Mesenchymal stem cell (in vitro differentiated cells and primary cell): Measurements from ENCODE around the gene RBFOX1.

Source experiments
- DNase-seq: peaks from one replicate; pipeline ENCODE4 v3.0.0-alpha.2; 2013
- H2AFZ ChIP-seq: one replicate; pipeline ENCODE4 v1.6.1; 2013; ENCODE audit warnings: low read depth, mild to moderate bottlenecking, control low read depth, inconsistent platforms, low read length, moderate library complexity
- H2AK5ac ChIP-seq: 2 replicates; pipeline ENCODE4 v1.6.1; 2013; ENCODE audit warnings: low read length, moderate library complexity, mild to moderate bottlenecking, inconsistent platforms; ENCODE audit not compliant: severe bottlenecking
- H2BK120ac ChIP-seq: one replicate; pipeline ENCODE4 v1.6.1; 2013; ENCODE audit warnings: low read depth, mild to moderate bottlenecking, inconsistent platforms, low read length, moderate library complexity
- H2BK12ac ChIP-seq, 2 experiments: one replicate each; pipeline ENCODE4 v1.6.1; 2013; ENCODE audit warnings: inconsistent platforms in 2 of 2, low read length in 2 of 2, mild to moderate bottlenecking in 2 of 2, moderate library complexity in 2 of 2, control low read depth in 1 of 2
- H2BK15ac ChIP-seq: one replicate; pipeline ENCODE4 v1.6.1; 2013; ENCODE audit warnings: mild to moderate bottlenecking, low read depth, inconsistent platforms; ENCODE audit not compliant: poor library complexity, severe bottlenecking
- H2BK5ac ChIP-seq: 2 replicates; pipeline ENCODE4 v1.6.1; 2013; ENCODE audit warnings: low read depth, mild to moderate bottlenecking, low read length, control low read depth, inconsistent platforms; ENCODE audit not compliant: poor library complexity, severe bottlenecking
- H3K14ac ChIP-seq, 2 experiments: one replicate each; pipeline ENCODE4 v1.6.1; 2013; ENCODE audit warnings: inconsistent platforms in 2 of 2, low read length in 2 of 2, control low read depth in 1 of 2, mild to moderate bottlenecking in 1 of 2, moderate library complexity in 1 of 2
- H3K18ac ChIP-seq, 2 experiments: one replicate each; pipeline ENCODE4 v1.6.1; 2013; ENCODE audit warnings: inconsistent platforms in 2 of 2, low read length in 2 of 2, control low read depth in 1 of 2, low read depth in 1 of 2, mild to moderate bottlenecking in 1 of 2
- H3K23ac ChIP-seq, 2 experiments: one replicate each; pipeline ENCODE4 v1.6.1; 2013; ENCODE audit warnings: inconsistent platforms in 2 of 2, low read length in 2 of 2, mild to moderate bottlenecking in 2 of 2, moderate library complexity in 2 of 2, control low read depth in 1 of 2
- H3K27ac ChIP-seq: 2 replicates; pipeline ENCODE4 v1.5.1; 2013; ENCODE audit warnings: mild to moderate bottlenecking, moderate library complexity, low read length, control low read depth, inconsistent platforms; ENCODE audit not compliant: poor library complexity, severe bottlenecking
- H3K27me3 ChIP-seq, 2 experiments: 2 replicates each; pipeline versions ENCODE4 v1.6.1 to v1.7.0; 2013; ENCODE audit warnings: low read length in 2 of 2, mild to moderate bottlenecking in 2 of 2, moderate library complexity in 2 of 2, control low read depth in 1 of 2, inconsistent platforms in 1 of 2; ENCODE audit not compliant: control insufficient read depth in 1 of 2, insufficient read depth in 1 of 2
- H3K36me3 ChIP-seq, 2 experiments: 2 replicates each; pipeline versions ENCODE4 v1.6.1 to v1.7.0; 2013; ENCODE audit warnings: low read length in 2 of 2, control low read depth in 1 of 2, inconsistent platforms in 1 of 2, low read depth in 1 of 2, mild to moderate bottlenecking in 1 of 2; ENCODE audit not compliant: insufficient read depth in 2 of 2, control insufficient read depth in 1 of 2
- H3K4ac ChIP-seq, 2 experiments: one replicate each; pipeline ENCODE4 v1.6.1; 2013; ENCODE audit warnings: inconsistent platforms in 2 of 2, low read length in 2 of 2, mild to moderate bottlenecking in 2 of 2, moderate library complexity in 2 of 2, control low read depth in 1 of 2, low read depth in 1 of 2
- H3K4me1 ChIP-seq: 2 replicates; pipeline ENCODE4 v1.6.1; 2013; ENCODE audit warnings: low read depth, low read length, control low read depth; ENCODE audit not compliant: control insufficient read depth, insufficient read depth
- H3K4me2 ChIP-seq: 2 replicates; pipeline ENCODE4 v1.6.1; 2013; ENCODE audit warnings: low read length, mild to moderate bottlenecking, inconsistent platforms; ENCODE audit not compliant: poor library complexity, severe bottlenecking
- H3K4me3 ChIP-seq, 2 experiments: 2 replicates each; pipeline versions ENCODE4 v1.5.1 to v1.7.0; 2013; ENCODE audit warnings: low read length in 2 of 2, mild to moderate bottlenecking in 2 of 2, control low read depth in 1 of 2, low read depth in 1 of 2; ENCODE audit not compliant: insufficient read depth in 1 of 2
- H3K79me1 ChIP-seq: replicated peaks from 2 replicates; pipeline ENCODE4 v1.6.1; 2013; ENCODE audit warnings: mild to moderate bottlenecking, control low read depth, low read length, inconsistent platforms; ENCODE audit not compliant: poor library complexity, severe bottlenecking
- H3K9ac ChIP-seq: 2 replicates; pipeline ENCODE4 v1.7.0; 2013; ENCODE audit warnings: mild to moderate bottlenecking, low read length, moderate library complexity
- H3K9me3 ChIP-seq: 2 replicates; pipeline ENCODE4 v1.7.0; 2013; ENCODE audit warnings: mild to moderate bottlenecking, low read length; ENCODE audit not compliant: control insufficient read depth
- H4K8ac ChIP-seq: one replicate; pipeline ENCODE4 v1.6.1; 2013; ENCODE audit warnings: inconsistent platforms, mild to moderate bottlenecking, low read length, moderate library complexity
- H4K91ac ChIP-seq: one replicate; pipeline ENCODE4 v1.6.1; 2013; ENCODE audit warnings: mild to moderate bottlenecking, low read length, inconsistent platforms
- whole genome bisulfite sequencing: methylation state at CpG from one replicate; pipeline ENCODE4 v1.1.7; 2013; ENCODE audit warnings: mixed read lengths; 5-methylcytosine and 5-hydroxymethylcytosine counted together

Gene RBFOX1

GRCh38 chr16:7613518-7613917 is 280.9 kb downstream of the RBFOX1 start:
- WGBS = 49% methylated on average over 2 of the region's 2 CpGs
- no peaks in the 10 kb centered on the region for H3K79me1 ChIP-seq

GRCh38 chr16:7614021-7614795 is 281.6 kb downstream of the RBFOX1 start:
- DNase-seq = no peak
- H3K79me1 ChIP-seq = no peaks in the 10 kb centered on the region
- H3K14ac ChIP-seq = no peak overlapping the region
- no peak overlapping the region for H3K18ac ChIP-seq
- no peak overlapping the region for H2BK12ac ChIP-seq
- no peaks in the 10 kb centered on the region for H3K4me1 ChIP-seq
- no peaks in the 10 kb centered on the region for H3K27me3 ChIP-seq
- WGBS = 63% methylated on average over 7 of the region's 7 CpGs
- no peak overlapping the region for H2AK5ac ChIP-seq
- no peak overlapping the region for H2BK120ac ChIP-seq
- H4K8ac ChIP-seq = no peak overlapping the region
- no peak overlapping the region for H3K4me3 ChIP-seq
- H3K4ac ChIP-seq = no peak overlapping the region
- no peak overlapping the region for H2BK5ac ChIP-seq
- no peak overlapping the region for H3K27ac ChIP-seq
- H3K9ac ChIP-seq = no peak overlapping the region
- no peak overlapping the region for H2AFZ ChIP-seq
- no peak overlapping the region for H3K23ac ChIP-seq
- H3K36me3 ChIP-seq = no peaks in the 10 kb centered on the region
- H3K4me2 ChIP-seq = no peak overlapping the region
- no peak overlapping the region for H4K91ac ChIP-seq
- H3K9me3 ChIP-seq = peaks cover 3% of the 10 kb centered on the region
- H2BK15ac ChIP-seq = no peak overlapping the region

More at GRCh38 chr16:7613518-7613917, 280.9 kb downstream of the RBFOX1 start:
- Histone ChIP-seq H2BK12ac (no peak overlapping the region), H4K91ac (no peak overlapping the region), H3K36me3 (no peaks in the 10 kb centered on the region), H3K4me2 (no peak overlapping the region), H3K23ac (no peak overlapping the region), H2AFZ (no peak overlapping the region), H2BK120ac (no peak overlapping the region), H3K4me1 (no peaks in the 10 kb centered on the region), H3K14ac (no peak overlapping the region), H3K18ac (no peak overlapping the region), H4K8ac (no peak overlapping the region), H3K27ac (no peak overlapping the region), H2BK15ac (no peak overlapping the region), H2AK5ac (no peak overlapping the region), H3K4ac (no peak overlapping the region), H3K9ac (no peak overlapping the region), H3K9me3 (peaks cover 3% of the 10 kb centered on the region), H3K4me3 (no peak overlapping the region), H2BK5ac (no peak overlapping the region), H3K27me3 (no peaks in the 10 kb centered on the region)
- no peak for DNase-seq

- Histone ChIP-seq H3K4me1 (no peaks in the 10 kb centered on the region), H3K18ac (no peak overlapping the region), H3K4me3 (no peak overlapping the region), H3K9ac (no peak overlapping the region), H3K27me3 (no peaks in the 10 kb centered on the region), H2BK5ac (no peak overlapping the region), H3K23ac (no peak overlapping the region), H2AFZ (no peak overlapping the region), H3K9me3 (peaks cover under 1% of the 10 kb centered on the region), H2BK12ac (no peak overlapping the region), H2AK5ac (no peak overlapping the region), H4K91ac (no peak overlapping the region), H3K27ac (no peak overlapping the region), H2BK15ac (no peak overlapping the region), H3K14ac (no peak overlapping the region), H3K4me2 (no peak overlapping the region), H3K4ac (no peak overlapping the region), H3K79me1 (no peaks in the 10 kb centered on the region), H2BK120ac (no peak overlapping the region), H3K36me3 (no peaks in the 10 kb centered on the region), H4K8ac (no peak overlapping the region)
- DNase-seq = no peak
- 80% methylated on average over 6 of the region's 6 CpGs for WGBS
These were observed 282.9 kb downstream of the RBFOX1 start for GRCh38 chr16:7615565-7615964.

GRCh38 chr16:7624871-7625766 is 292.5 kb downstream of the RBFOX1 start:
- H2AFZ ChIP-seq = no peak overlapping the region
- H3K4me1 ChIP-seq = no peaks in the 10 kb centered on the region
- H3K27ac ChIP-seq = no peak overlapping the region
- no peak overlapping the region for H4K8ac ChIP-seq
- H3K9ac ChIP-seq = no peak overlapping the region
- no peak overlapping the region for H2BK5ac ChIP-seq
- H3K27me3 ChIP-seq = no peaks in the 10 kb centered on the region
- H2BK120ac ChIP-seq = no peak overlapping the region
- H3K4me2 ChIP-seq = no peak overlapping the region
- no peak overlapping the region for H3K18ac ChIP-seq
- H3K79me1 ChIP-seq = no peaks in the 10 kb centered on the region
- H3K4ac ChIP-seq = no peak overlapping the region
- H3K14ac ChIP-seq = no peak overlapping the region
- no peak overlapping the region for H2AK5ac ChIP-seq
- H3K23ac ChIP-seq = no peak overlapping the region
- no peak overlapping the region for H2BK15ac ChIP-seq
- no peaks in the 10 kb centered on the region for H3K9me3 ChIP-seq
- no peak overlapping the region for H2BK12ac ChIP-seq
- WGBS = 80% methylated on average over 12 of the region's 14 CpGs
- H4K91ac ChIP-seq = no peak overlapping the region
- DNase-seq = no peak
- no peaks in the 10 kb centered on the region for H3K36me3 ChIP-seq
- no peak overlapping the region for H3K4me3 ChIP-seq
